ENCODE results near the gene CCDC85C.
A peak's percentile ranks its signal among the peaks of the same experiment; 100 is the strongest.

CCDC85C gene

DNA sequence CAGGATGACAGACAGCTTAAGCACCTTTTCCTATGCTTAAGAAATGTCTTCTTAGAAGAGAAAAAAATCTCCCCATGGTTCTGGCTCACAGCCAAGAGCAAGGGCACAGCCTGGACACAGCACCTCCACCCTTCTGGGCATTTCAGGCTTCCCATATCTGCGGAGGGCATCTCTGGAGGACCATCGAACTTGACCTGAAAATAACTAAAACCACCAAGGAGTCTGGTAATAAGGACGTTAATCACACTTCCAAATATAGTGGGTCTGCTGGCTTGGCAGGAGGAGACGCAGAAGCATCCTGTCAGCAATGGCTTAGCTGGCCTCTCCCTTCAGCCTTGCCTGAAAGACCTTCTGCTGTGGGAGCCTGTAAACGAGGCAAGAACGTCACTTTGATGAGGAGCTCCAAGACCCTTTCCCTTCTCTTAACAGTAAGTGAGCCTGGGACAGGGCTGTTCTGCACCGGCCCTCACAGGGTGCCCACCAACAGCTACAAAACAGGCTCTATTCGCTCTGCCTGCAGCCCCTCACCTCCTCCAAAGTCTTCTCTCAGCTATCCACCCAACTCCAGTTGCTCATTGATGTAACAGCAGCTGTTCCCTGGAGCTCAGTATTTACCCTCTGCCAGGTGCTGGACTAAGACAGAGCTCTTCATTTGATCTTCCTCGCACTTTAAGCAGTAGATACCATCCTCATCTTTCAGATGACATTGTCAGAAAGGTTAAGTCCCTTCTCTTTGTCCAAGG lies 136.5 kb downstream of the CCDC85C start:
- no peak for DNase-seq

DNA sequence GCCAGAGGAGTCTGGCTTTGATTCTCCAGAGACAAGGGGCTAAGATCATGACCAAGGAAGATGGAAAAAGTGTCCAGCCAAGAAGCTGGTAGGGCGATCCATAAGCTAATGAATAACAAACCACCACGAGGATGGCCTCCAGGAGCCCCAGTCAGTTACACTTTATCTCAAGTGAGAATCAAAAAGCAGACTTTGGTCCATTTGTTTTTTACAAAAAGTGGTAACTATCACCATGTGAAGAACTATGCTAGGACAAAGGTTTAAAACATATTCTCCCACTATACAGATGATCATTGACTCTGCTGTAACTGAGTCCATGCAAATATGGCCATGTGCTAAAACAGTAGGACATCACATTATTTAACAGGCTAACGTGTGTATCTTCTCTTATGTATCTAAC lies 137.2 kb downstream of the CCDC85C start:
- no peak for DNase-seq

DNA sequence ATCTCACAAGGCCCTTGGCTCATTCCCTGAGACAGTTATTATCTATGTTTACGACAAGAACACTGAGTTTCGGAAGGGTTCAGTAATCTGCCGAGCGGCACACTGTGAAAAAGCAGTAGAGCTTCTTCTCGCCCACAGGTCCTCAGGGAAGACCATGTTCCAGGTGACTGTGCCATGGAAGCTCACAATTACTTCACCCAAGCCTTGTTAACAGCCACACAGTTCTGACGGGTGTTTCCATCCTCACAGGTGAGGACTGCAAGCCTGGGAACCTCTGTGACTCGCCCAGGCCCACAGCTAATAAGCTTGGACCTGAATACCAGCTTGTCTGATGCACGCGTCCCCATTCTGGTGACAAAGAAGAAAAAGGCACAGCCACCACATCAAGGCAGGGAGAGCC lies 138.7 kb downstream of the CCDC85C start:
- no peak for DNase-seq

DNA sequence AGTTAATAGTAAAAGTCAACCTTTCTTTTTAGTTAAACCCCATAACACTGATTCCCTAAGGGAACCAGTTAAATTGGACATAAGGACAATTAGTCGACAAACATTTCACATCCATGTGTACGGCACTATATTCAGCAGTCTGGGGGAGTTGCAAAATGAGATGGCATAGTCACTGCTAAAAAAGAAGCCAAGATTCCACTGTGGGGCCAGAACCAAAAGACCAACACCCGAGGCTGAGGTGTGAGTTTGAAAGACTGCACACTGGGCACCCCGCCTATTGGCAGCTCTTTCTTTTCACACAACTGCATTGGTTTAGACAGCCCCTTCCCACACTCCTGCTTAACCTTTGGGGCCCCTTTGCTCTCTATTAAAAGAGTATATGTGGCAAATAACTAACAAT lies 140.0 kb downstream of the CCDC85C start:
- DNase-seq: no peak

DNA sequence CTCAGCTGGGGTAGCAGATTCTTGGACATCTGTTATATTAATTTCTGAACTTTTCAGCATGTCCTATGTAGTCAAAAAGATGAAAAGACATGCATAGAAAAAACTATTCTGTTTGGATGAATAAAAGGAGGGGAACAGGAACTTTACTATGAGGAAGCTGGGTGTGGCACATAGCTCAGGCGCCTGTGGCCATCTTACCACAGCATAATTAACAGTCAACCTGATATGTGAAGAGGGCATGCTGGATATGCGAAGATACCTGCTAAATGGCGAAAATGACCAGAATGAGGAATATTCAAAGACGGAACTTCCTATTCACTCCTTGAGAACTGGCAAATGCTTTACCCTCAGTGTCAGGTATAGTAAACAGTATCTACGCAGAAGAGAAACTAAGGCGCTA lies 141.8 kb downstream of the CCDC85C start:
- no peak for DNase-seq

DNA sequence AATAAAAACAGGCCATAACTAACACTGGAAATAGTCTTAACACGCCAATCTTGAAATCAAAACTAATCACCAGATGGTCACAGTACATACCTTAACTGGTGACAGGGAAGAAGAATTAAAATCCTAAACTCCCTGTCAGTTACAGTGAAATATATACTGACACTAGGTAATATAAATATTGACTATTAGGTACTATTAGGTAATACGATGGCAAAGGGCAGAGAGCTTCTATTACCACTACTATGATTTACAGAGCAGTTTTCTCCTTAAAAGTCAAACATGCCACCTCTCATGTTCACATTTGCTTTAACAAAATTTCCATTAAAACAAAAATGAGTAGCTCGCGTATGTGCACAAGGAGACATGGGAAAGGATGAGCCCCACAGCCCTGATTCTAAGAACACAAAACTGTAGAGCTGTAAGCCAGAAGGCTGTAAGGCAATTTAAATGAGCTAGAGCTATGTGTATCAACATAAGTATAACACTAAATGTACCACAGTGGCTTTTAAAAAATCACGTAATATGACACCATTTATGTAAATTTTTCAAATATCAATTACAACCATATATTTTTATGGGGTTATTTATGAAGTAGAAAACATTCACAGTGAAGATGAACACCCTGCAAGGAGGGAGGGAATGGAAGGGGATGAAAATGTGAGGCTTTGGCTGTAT lies 142.5 kb downstream of the CCDC85C start:
- DNase-seq: no peak

DNA sequence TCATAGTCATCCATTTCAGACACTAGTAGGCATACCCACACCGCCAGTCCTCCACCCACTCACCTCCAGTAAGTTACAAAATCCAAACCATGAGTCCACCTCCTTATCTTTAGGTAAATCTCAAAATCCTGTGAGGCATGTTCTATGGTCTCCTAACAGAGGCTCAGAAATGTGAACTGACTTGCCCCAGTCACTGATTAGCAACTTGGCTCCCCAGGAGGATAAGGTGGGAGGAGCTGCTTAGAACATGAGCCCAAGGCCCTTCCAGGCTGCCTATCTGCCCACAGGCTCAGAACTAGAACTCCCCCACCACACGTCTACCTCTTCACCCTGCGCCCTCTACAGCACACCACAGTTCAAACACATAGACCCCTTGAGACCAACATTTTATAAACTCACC lies 143.2 kb downstream of the CCDC85C start:
- no peak for DNase-seq

DNA sequence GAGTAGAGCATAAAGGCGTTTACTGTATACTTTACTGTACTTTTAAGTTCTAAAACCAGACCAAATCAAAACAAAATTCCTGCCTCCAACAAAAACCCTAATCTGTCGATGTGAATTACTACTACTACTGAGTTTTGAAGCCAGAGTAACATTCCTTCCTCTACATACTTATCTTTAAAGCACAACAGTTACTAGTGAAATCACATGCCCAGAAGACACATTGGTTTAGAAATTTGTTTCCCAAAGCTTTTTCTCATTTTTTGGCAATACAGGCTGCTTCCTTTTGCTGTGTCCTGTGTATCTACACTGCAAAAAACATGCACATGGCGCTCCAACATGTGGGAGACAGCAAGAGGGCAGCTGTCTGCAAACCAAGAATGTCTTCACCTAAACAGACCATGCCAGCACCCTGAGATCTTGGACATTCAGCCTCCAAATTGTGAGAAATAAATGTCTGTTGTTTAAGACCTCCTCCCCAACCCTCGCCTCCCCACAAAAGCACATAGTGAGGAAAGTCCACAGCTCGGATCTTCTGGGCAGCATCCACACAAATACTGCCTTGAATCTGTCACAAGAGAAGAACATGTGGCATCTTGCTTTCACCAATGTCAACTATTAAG lies 144.4 kb downstream of the CCDC85C start:
- DNase-seq: no peak

DNA sequence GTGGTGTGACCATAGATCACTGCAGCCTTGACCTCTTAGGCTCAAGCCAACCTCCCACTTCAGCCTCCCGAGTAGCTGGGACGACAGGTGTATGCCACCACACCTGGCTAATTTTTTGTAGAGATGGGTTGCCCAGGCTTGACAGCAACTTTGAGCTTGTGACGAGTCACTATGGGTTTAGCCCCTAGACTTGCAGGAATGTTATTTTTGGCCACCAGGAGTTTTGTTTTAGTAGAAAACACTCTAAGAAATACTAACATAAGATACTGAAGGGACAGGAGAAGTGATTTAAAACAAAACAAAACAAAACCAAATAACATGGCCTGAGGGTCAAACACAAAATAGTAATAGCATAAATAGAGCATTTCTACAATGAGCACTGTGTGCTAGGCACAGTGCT lies 149.8 kb downstream of the CCDC85C start:
- DNase-seq: peak; percentile 18

DNA sequence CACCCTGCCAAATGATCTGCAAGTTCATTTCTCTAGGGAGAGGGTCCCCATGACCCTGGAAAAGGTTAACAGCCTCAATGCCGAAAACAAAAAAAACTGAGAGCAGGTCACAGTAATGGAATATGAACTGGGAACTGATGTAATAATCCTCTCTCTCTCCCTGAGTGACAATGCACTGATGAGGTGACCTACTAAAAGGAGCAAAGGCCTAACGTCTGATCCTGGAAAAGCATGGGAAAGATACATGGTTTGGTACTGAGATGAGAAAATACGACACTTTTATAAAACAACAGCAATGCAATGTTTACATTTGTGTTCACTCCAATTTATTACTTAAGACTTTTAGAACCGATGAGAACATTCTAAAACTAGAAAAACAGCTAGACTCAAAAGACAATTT lies 151.0 kb downstream of the CCDC85C start:
- DNase-seq: no peak

DNA sequence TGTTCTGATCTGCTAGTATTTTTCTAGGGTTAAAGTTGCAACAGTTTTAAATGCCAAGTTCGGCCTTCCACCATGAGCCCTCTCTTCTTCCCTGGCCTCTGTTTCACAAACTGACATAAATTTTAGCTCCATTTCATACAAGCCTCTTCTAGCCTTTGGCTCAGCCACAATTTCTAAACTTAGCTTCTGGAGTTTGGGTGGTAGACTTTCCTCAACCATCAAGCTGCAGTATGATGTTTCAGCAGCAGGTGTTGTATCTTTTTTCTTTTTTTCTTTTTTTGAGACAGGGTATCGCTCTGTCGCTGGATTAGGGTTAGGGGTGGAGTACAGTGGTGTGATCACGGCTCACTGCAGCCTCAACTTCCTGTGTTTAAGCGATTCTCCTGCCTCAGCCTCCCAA lies 152.8 kb downstream of the CCDC85C start:
- DNase-seq: no peak

DNA sequence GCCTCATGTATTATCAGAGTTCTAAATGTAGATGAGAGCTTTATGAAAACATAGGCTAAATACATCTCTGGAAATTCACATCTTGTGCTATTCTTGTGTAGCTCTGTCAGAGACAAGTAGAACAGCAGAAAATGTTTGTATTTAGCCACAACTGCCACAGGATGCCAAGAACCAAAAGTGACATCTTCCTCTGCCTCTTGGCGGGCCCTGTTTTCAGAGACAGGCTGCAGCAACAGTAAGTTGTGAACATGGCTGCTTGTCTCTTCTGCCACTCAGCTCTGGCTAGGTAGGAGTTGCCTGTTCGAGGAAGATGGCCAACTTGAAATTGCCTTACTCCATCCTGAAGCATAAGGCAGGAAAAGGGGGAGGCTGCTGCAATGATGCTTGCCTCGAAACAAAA lies 153.7 kb downstream of the CCDC85C start:
- no peak for DNase-seq

Measured in EL (cell line).